Endothelial cell of umbilical vein (primary cell): Measurements from ENCODE around the gene SLC35A3. TPM values are rescaled to one million over a fixed set of nuclear protein-coding genes. Genes with fewer than 3 reads are reported as not detected.

Source experiments
- BruUV-seq: library from RNA; stranded (reverse); fragments of 400-500 nt; replicated peaks from 2 replicates; lab custom pipeline; 2021; lab: Mats Ljungman, UMichigan
- CTCF ChIA-PET: fragments of 300-600, 350-600 bp; sonication (Branson Sonifier 250); formaldehyde crosslinking; loops from one replicate; lab custom pipeline; 2021; ENCODE audit warnings: antibody characterized with exemption, inconsistent platforms; lab: Charles Lee
- POLR2A ChIA-PET: fragments of 300-600, 350-600 bp; sonication (Branson Sonifier 250); formaldehyde crosslinking; loops from one replicate; lab custom pipeline; 2021; ENCODE audit warnings: antibody characterized with exemption, inconsistent platforms; lab: Charles Lee
- DNase-seq: peaks from one replicate; pipeline ENCODE4 v3.0.0-alpha.2; 2011; ENCODE audit warnings: low read depth, low spot score
- FAIRE-seq: peaks from 2 replicates; lab custom pipeline; 2011; peaks lifted over from hg19 to GRCh38; lab: Jason Lieb, UNC
- H2AFZ ChIP-seq: 2 replicates; pipeline ENCODE4 v1.6.0; 2012; ENCODE audit warnings: low read depth, low read length, control low read depth, inconsistent platforms
- H3K27ac ChIP-seq: 2 replicates; pipeline ENCODE4 v1.5.1; 2011; ENCODE audit warnings: low read depth, mild to moderate bottlenecking, control low read depth, low read length, moderate library complexity; ENCODE audit not compliant: insufficient read depth
- H3K27me3 ChIP-seq, 2 experiments: 2 replicates each; pipeline versions ENCODE4 v1.6.0 to v1.6.1; 2011; ENCODE audit warnings: low read length in 2 of 2, mixed read lengths in 1 of 2; ENCODE audit not compliant: control insufficient read depth in 2 of 2, insufficient read depth in 2 of 2
- H3K36me3 ChIP-seq, 2 experiments: 2 replicates in 1 of 2; 3 replicates in 1 of 2; pipeline ENCODE4 v1.5.1; 2011; ENCODE audit warnings: low read length in 2 of 2, mild to moderate bottlenecking in 1 of 2, moderate library complexity in 1 of 2; ENCODE audit not compliant: control insufficient read depth in 2 of 2, insufficient read depth in 2 of 2; ENCODE audit errors: extremely low read depth in 1 of 2
- H3K4me1 ChIP-seq: 3 replicates; pipeline ENCODE4 v1.5.1; 2011; ENCODE audit warnings: mild to moderate bottlenecking, low read length; ENCODE audit not compliant: control insufficient read depth, insufficient read depth; ENCODE audit errors: extremely low read depth
- H3K4me2 ChIP-seq: 2 replicates; pipeline ENCODE4 v1.6.1; 2011; ENCODE audit warnings: low read length, control low read depth, mixed read lengths; ENCODE audit not compliant: insufficient read depth
- H3K4me3 ChIP-seq, 3 experiments: fragments of 200-600 bp in 1 of 3; sonication (generic), shearing (Covaris generic) in 1 of 3; replicated peaks in 1 of 3; 2 replicates each; pipeline ENCODE4 v1.5.1; 2011 to 2016; ENCODE audit warnings: control low read depth in 3 of 3, low read length in 3 of 3, mild to moderate bottlenecking in 2 of 3, inconsistent platforms in 1 of 3, low read depth in 1 of 3, moderate library complexity in 1 of 3; ENCODE audit not compliant: insufficient read depth in 1 of 3
- H3K79me2 ChIP-seq: 2 replicates; pipeline ENCODE4 v1.6.0; 2012; ENCODE audit warnings: low read length, inconsistent platforms; ENCODE audit not compliant: control insufficient read depth, insufficient read depth
- H3K9ac ChIP-seq: replicated peaks from 2 replicates; pipeline ENCODE3; 2011; ENCODE audit warnings: low read length, control low read depth; ENCODE audit not compliant: insufficient read depth; ENCODE audit errors: extremely low read depth
- H3K9me1 ChIP-seq: replicated peaks from 3 replicates; pipeline ENCODE4 v1.6.0; 2011; ENCODE audit warnings: mild to moderate bottlenecking, low read length; ENCODE audit not compliant: control insufficient read depth, insufficient read depth; ENCODE audit errors: extremely low read depth
- H3K9me3 ChIP-seq: replicated peaks from 2 replicates; pipeline ENCODE4 v1.5.1; 2012; ENCODE audit warnings: low read length, inconsistent platforms; ENCODE audit not compliant: control insufficient read depth, insufficient read depth
- H4K20me1 ChIP-seq: replicated peaks from 2 replicates; pipeline ENCODE3; 2011; ENCODE audit warnings: mild to moderate bottlenecking, low read length; ENCODE audit not compliant: control insufficient read depth, insufficient read depth; ENCODE audit errors: extremely low read depth
- GATA2 ChIP-seq: IDR thresholded peaks from 2 replicates; pipeline ENCODE4 v1.7.0; 2011; ENCODE audit warnings: low read depth, mild to moderate bottlenecking, moderate library complexity, mixed read lengths, low read length; ENCODE audit not compliant: insufficient read length, insufficient read depth
- POLR2A ChIP-seq: IDR thresholded peaks from 2 replicates; pipeline ENCODE4 v1.6.1; 2012; ENCODE audit warnings: low read depth, mild to moderate bottlenecking, control low read depth, low read length
- dilution Hi-C: fragments of 300-500 bp; cut with MboI; formaldehyde crosslinking; loops from one replicate; pipeline ENCODE4 v1.15.0; 2019; ENCODE audit warnings: low sequenced_read_pairs; ENCODE audit not compliant: extremely low pct_ligation_motif_present
- intact Hi-C: fragments of 100-400 bp; cut with micrococcal nuclease; formaldehyde crosslinking; loops from one replicate; pipeline ENCODE4 v1.10.0; 2022
- polyA plus RNA-seq, 4 experiments: library from polyadenylated mRNA; depleted of rRNA in 3 of 4; stranded (reverse) in 3 of 4; unstranded in 1 of 4; fragments of >200 nt; gene quantifications; 2 replicates each; pipeline versions ENCODE4 v1.2.1 to v1.2.3, GENCODE V29; 2011 to 2012; ENCODE audit warnings: missing spikeins in 1 of 4
- total RNA-seq: library from RNA; stranded (reverse); gene quantifications from 2 replicates; pipeline ENCODE4 v1.2.3, GENCODE V29; 2021
- TF ChIP-seq, protein P1 (sequence below): IDR thresholded peaks from 2 replicates; pipeline ENCODE4 v1.6.1; 2011; ENCODE audit not compliant: insufficient read depth, insufficient read length

The SLC35A3 gene
- total and polyA plus RNA-seq, 2 donors (not counting 3 experiments of a cell fraction or from before 2014, with no cell fraction given): 3.6 to 19.0 TPM

DNA sequence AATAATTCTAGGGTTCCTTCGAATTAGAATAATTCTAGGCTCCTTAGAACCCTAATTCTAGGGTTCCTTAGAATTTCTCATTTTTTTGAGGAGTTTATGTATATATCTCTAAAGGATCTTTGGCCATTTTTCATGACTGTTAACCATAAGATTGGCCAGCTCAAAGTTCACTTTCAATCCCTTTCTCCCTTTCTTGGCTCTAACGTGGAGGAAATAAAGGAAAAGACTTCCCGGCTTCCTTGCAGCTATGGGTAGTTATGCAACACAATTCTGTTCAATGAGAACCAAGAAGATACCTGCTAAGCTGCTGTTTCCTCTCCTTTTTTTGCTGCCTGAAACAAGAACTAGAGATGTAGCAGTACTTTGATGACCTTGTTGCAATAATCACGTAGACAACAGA lies 27.2 kb downstream of the SLC35A3 start:
- Histone ChIP-seq H3K4me2 (no peak overlapping the region), H2AFZ (no peak overlapping the region), H4K20me1 (no peaks in the 10 kb centered on the region), H3K4me1 (no peaks in the 10 kb centered on the region), H3K9me3 (no peaks in the 10 kb centered on the region), H3K27me3 (no peaks in the 10 kb centered on the region), H3K36me3 (no peaks in the 10 kb centered on the region), H3K4me3 (no peak overlapping the region), H3K79me2 (peaks cover 2% of the 10 kb centered on the region), H3K27ac (no peak overlapping the region), H3K9me1 (no peaks in the 10 kb centered on the region), H3K9ac (no peak overlapping the region)
- DNase-seq: no peak
- ChIA-PET CTCF (no interaction called here), POLR2A (no interaction called here)
- FAIRE-seq: no peak
- no peak for TF ChIP-seq GATA2
- no peak for TF ChIP-seq POLR2A
- TF ChIP-seq, protein P1, sequence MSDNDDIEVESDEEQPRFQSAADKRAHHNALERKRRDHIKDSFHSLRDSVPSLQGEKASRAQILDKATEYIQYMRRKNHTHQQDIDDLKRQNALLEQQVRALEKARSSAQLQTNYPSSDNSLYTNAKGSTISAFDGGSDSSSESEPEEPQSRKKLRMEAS: no peak
- no TSS peak for BruUV-seq
- intact Hi-C loops (loop anchor here (10.0 kb wide), 1 partner anchor 62 kb away; no protein-coding TSS in a partner anchor), dilution Hi-C loops (no loop called here)

DNA sequence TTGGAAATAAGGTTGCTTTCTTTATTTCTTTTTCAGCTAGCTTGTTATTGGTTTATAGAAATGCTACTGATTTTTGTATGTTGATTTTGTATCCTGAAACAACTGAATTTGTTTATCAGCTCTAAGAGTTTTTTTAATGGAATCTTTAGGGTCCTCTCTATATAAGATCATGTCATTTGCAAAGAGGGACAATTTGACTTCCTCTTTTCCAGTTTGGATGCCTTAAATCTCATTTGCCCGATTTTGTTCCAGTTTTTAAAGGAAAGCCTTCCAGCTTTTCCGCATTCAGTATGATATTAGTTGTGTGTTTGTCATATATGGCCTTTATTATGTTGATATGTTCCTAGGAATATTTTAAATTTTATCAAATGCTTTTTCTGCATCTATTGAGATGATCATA lies 31.7 kb downstream of the SLC35A3 start:
- CTCF ChIA-PET: no interaction called here
- Histone ChIP-seq H3K4me2 (no peak overlapping the region), H3K9me1 (no peaks in the 10 kb centered on the region), H4K20me1 (no peaks in the 10 kb centered on the region), H3K27ac (no peak overlapping the region), H3K4me1 (no peaks in the 10 kb centered on the region), H2AFZ (no peak overlapping the region), H3K4me3 (no peak overlapping the region), H3K36me3 (no peaks in the 10 kb centered on the region), H3K79me2 (peaks cover 12% of the 10 kb centered on the region), H3K9me3 (no peaks in the 10 kb centered on the region), H3K9ac (no peak overlapping the region), H3K27me3 (no peaks in the 10 kb centered on the region)
- TF ChIP-seq, protein P1: no peak
- DNase-seq (no peak), FAIRE-seq (no peak)
- dilution Hi-C loops (no loop called here), intact Hi-C loops (no loop called here)
- POLR2A ChIA-PET: no interaction called here
- no TSS peak for BruUV-seq
